ENCODE results near the gene CTDP1. TPM values are rescaled to one million over a fixed set of nuclear protein-coding genes. Genes with fewer than 3 reads are reported as not detected.

The CTDP1 gene
- total and polyA plus RNA-seq, 2 experiments from 2014 or later, result 23.3 to 30.2 TPM

DNA sequence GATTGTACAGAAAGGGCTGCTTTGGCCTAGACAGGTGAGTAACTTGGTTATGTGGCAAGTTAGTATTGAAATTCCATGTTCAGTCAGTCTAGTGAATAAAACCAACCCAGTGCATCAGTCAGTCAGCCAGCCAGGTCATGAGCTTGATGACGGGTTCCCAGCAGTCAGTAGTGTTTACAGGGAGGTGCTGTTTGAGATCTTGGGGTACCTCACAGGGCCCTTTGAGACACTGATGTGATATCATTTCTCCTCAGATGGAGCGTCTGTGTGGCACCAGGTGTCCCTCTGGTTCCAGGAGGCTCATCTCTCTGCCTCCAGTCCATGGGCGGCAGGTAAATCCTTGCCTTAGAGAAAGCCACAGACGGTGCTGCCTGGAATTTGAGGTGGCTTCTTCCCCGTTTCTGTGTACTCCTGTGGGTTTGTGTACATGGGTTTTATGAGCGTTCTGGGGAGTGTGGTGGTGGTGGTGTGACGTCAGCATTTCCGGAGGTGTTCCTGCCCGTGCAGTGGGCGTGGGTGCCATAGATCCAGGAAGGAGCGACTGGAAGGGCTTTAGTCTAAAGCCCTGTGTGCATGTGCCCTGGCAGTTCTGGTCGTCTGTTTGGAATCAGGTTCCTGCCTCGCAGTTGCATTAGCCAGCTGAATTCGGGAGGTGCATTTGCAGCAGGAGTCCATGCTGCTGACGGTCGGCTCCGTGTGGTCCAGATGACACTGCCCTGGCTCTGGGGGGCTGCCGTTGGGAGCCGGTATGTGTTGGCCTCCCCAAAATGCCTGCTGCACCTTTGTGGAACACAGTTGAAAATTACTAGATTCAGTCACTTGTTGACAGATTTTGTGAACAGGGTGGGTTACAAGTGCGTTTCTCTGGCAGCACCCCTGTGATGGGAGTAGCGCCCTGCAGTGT is 2.1 kb downstream of the CTDP1 start:
- Histone ChIP-seq H3K27ac (no peak overlapping the region), H3K4me1 (ENCODE audit: low read depth) (peaks cover 23% of the 10 kb centered on the region), H3K9me3 (ENCODE audit: low read depth) (no peaks in the 10 kb centered on the region), H3K4me3 (no peak overlapping the region), H3K36me3 (no peaks in the 10 kb centered on the region), H3K27me3 (no peaks in the 10 kb centered on the region)
- no peak for DNase-seq (ENCODE audit: low read depth in 1 of 2, low spot score in 1 of 2)
- TF ChIP-seq CTCF (IDR thresholded peaks at IDR 0.05; ENCODE audit: low read depth, low read length), result no peak

DNA sequence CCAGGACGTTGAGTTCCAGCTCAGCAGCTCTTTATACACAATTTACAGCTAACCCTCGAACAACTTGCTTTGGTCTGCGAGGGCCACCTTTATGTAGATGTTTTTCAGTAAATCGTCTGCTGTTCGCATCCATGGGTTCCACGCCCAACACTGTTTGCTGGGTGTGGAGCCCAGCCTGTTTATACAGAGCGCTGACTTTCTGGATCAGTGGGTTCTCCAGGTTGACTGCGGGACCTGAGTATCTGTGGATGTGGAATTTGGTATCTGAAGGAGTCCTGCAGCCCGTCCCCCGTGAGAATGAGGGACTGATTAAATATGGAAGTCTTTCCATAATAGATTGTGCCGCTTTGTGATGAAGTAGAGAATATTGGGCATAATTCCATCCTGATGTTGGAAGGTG is 2.9 kb downstream of the CTDP1 start:
- H3K4me1 ChIP-seq (ENCODE audit: low read depth), result peaks cover 19% of the 10 kb centered on the region
- no peaks in the 10 kb centered on the region for H3K36me3 ChIP-seq
- no peaks in the 10 kb centered on the region for H3K27me3 ChIP-seq
- no peaks in the 10 kb centered on the region for H3K9me3 ChIP-seq (ENCODE audit: low read depth)
- TF ChIP-seq CTCF (IDR thresholded peaks at IDR 0.05; ENCODE audit: low read depth, low read length), result no peak
- no peak for DNase-seq (ENCODE audit: low read depth in 1 of 2, low spot score in 1 of 2)
- H3K4me3 ChIP-seq, result no peak overlapping the region
- H3K27ac ChIP-seq, result no peak overlapping the region

- Histone ChIP-seq H3K9me3 (ENCODE audit: low read depth) (no peaks in the 10 kb centered on the region), H3K36me3 (no peaks in the 10 kb centered on the region), H3K4me3 (no peak overlapping the region), H3K4me1 (ENCODE audit: low read depth) (peaks cover 14% of the 10 kb centered on the region), H3K27me3 (no peaks in the 10 kb centered on the region), H3K27ac (peak overlapping the region; percentile 69)
- no peak for TF ChIP-seq CTCF (IDR thresholded peaks at IDR 0.05; ENCODE audit: low read depth, low read length)
- DNase-seq (ENCODE audit: low read depth in 1 of 2, low spot score in 1 of 2), result no peak
These were observed 3.5 kb downstream of the CTDP1 start for GRCh38 chr18:79682894-79683625.

DNA sequence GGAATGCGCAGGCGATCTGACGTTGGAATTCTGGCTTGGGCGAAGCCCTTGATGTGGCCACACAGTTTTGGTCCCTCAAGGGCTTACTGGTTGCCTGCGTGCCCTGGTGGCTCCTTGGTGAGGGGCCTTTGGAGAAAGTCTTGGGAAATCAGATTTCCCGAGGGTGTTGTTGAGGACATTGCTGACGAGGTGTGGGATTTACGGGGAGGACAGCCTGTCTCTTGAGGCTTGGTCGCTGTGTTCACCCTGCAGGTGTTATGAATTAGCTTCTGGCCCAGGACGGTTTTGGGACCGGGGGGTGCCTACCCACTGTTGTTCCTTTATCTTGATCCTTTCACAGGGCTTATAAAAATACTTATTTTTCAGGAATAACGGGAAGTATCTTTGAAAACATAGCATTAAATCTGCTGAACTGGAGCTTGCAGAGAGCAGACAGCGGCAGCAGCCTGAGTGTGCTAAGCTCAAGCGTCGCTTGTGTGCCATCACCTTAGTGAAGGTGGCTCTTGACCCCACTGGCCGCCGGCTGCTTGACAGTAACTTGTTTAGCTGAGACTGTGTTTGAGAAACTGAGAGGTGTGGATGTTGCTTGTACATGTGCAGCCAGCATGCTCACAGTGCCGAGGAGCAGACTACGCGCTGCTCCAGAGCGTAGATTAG is 4.2 kb downstream of the CTDP1 start:
- no peak overlapping the region for H3K4me3 ChIP-seq
- TF ChIP-seq CTCF (IDR thresholded peaks at IDR 0.05; ENCODE audit: low read depth, low read length), result no peak
- H3K4me1 ChIP-seq (ENCODE audit: low read depth), result peaks cover 9% of the 10 kb centered on the region
- H3K9me3 ChIP-seq (ENCODE audit: low read depth), result no peaks in the 10 kb centered on the region
- peak overlapping the region; percentile 69 for H3K27ac ChIP-seq
- no peaks in the 10 kb centered on the region for H3K36me3 ChIP-seq
- peak in 1 of 2 donors; percentile 25 for DNase-seq (ENCODE audit: low read depth in 1 of 2, low spot score in 1 of 2)
- H3K27me3 ChIP-seq, result no peaks in the 10 kb centered on the region

- DNase-seq (ENCODE audit: low read depth in 1 of 2, low spot score in 1 of 2), result no peak
These were observed 4.7 kb downstream of the CTDP1 start for GRCh38 chr18:79684283-79684631.

More at GRCh38 chr18:79684283-79684631, 4.7 kb downstream of the CTDP1 start:
- Histone ChIP-seq H3K27ac (peak overlapping the region; percentile 69), H3K9me3 (ENCODE audit: low read depth) (no peaks in the 10 kb centered on the region), H3K27me3 (no peaks in the 10 kb centered on the region), H3K36me3 (no peaks in the 10 kb centered on the region), H3K4me3 (no peak overlapping the region), H3K4me1 (ENCODE audit: low read depth) (peaks cover 9% of the 10 kb centered on the region)
- TF ChIP-seq CTCF (IDR thresholded peaks at IDR 0.05; ENCODE audit: low read depth, low read length), result no peak
